ENCODE measurements around the gene SLC38A10. TPM values are rescaled to one million over a fixed set of nuclear protein-coding genes. Genes with fewer than 3 reads are reported as not detected.
A peak's percentile ranks its signal among the peaks of the same experiment; 100 is the strongest.

SLC38A10 gene
- total RNA-seq, 2 donors from 2014 or later, result 83.0 to 129 TPM

GRCh38 chr17:81239714-81240555, 55.2 kb downstream of the SLC38A10 start:
- H3K36me3 ChIP-seq, result peaks cover 6% of the 10 kb centered on the region
- H3K4me1 ChIP-seq (ENCODE audit: control insufficient read depth in 1 of 2, low read depth in 2 of 2), result peaks cover 18 to 27% of the 10 kb centered on the region in 2 donors
- peak overlapping the region; percentile 94 for H3K4me3 ChIP-seq
- no peaks in the 10 kb centered on the region for H3K9me3 ChIP-seq
- H3K27ac ChIP-seq, result peak overlapping the region; percentile 62 to 72
- H3K27me3 ChIP-seq (replicated peaks; ENCODE audit: insufficient read depth), result no peaks in the 10 kb centered on the region
- ATAC-seq (ENCODE audit: insufficient number of reproducible peaks, low FRiP score, low read depth) (no peak), DNase-seq (ENCODE audit: low spot score) (no peak)
- TF ChIP-seq CTCF (IDR thresholded peaks at IDR 0.05), result no peak

GRCh38 chr17:81238815-81239713, 56.0 kb downstream of the SLC38A10 start, which contains the start of the genes NDUFAF8 and TEPSIN:
NDUFAF8 (plus strand) TSS chr17:81239318; CDS start chr17:81239364, 46 bp downstream.
TEPSIN (minus strand) TSS chr17:81239055; CDS start chr17:81239033, 22 bp downstream.
- Histone ChIP-seq H3K27me3 (replicated peaks; ENCODE audit: insufficient read depth) (no peaks in the 10 kb centered on the region), H3K4me3 (peak within 1 kb of the TSS; percentile 94), H3K36me3 (peaks cover 6% of the 10 kb centered on the region), H3K27ac (peak within 1 kb of the TSS; percentile 62 to 72), H3K4me1 (ENCODE audit: control insufficient read depth in 1 of 2, low read depth in 2 of 2) (peaks cover 18 to 27% of the 10 kb centered on the region in 2 donors), H3K9me3 (no peaks in the 10 kb centered on the region)
- DNase-seq (ENCODE audit: low spot score) (peak; percentile 96), ATAC-seq (ENCODE audit: insufficient number of reproducible peaks, low FRiP score, low read depth) (peak; percentile 98)
- TF ChIP-seq CTCF (IDR thresholded peaks at IDR 0.05), result no peak

GRCh38 chr17:81238490-81238814, 56.7 kb downstream of the SLC38A10 start:
- peak overlapping the region; percentile 28 to 49 for H3K27ac ChIP-seq

GRCh38 chr17:81237591-81238489, 57.3 kb downstream of the SLC38A10 start:
- no peak for ATAC-seq (ENCODE audit: insufficient number of reproducible peaks, low FRiP score, low read depth)
- peaks cover 18 to 27% of the 10 kb centered on the region in 2 donors for H3K4me1 ChIP-seq (ENCODE audit: control insufficient read depth in 1 of 2, low read depth in 2 of 2)
- no peaks in the 10 kb centered on the region for H3K27me3 ChIP-seq (replicated peaks; ENCODE audit: insufficient read depth)
- DNase-seq (ENCODE audit: low spot score), result no peak
- H3K36me3 ChIP-seq, result peaks cover 6% of the 10 kb centered on the region
- H3K9me3 ChIP-seq, result no peaks in the 10 kb centered on the region
- H3K27ac ChIP-seq, result no peak overlapping the region
- no peak for TF ChIP-seq CTCF (IDR thresholded peaks at IDR 0.05)
- H3K4me3 ChIP-seq, result peak overlapping the region; percentile 94

More at GRCh38 chr17:81238490-81238814, 56.7 kb downstream of the SLC38A10 start:
- no peak for TF ChIP-seq CTCF (IDR thresholded peaks at IDR 0.05)
- Histone ChIP-seq H3K36me3 (peaks cover 6% of the 10 kb centered on the region), H3K4me1 (ENCODE audit: control insufficient read depth in 1 of 2, low read depth in 2 of 2) (peaks cover 18 to 27% of the 10 kb centered on the region in 2 donors), H3K27me3 (replicated peaks; ENCODE audit: insufficient read depth) (no peaks in the 10 kb centered on the region), H3K9me3 (no peaks in the 10 kb centered on the region), H3K4me3 (peak overlapping the region; percentile 94)
- ATAC-seq (ENCODE audit: insufficient number of reproducible peaks, low FRiP score, low read depth), result no peak
- DNase-seq (ENCODE audit: low spot score), result no peak
